Activated CD4-positive, CD25-positive, alpha-beta regulatory T cell treated with anti-CD3 and anti-CD28 coated beads, Interleukin-2, amount 50 U/mL, for 72 hours (primary cell): ENCODE measurements around the gene POLD2.
A peak's percentile ranks its signal among the peaks of the same experiment; 100 is the strongest.

Experiments
- DNase-seq: peaks from one replicate; pipeline ENCODE4 v3.0.0; 2021

The POLD2 gene

DNA sequence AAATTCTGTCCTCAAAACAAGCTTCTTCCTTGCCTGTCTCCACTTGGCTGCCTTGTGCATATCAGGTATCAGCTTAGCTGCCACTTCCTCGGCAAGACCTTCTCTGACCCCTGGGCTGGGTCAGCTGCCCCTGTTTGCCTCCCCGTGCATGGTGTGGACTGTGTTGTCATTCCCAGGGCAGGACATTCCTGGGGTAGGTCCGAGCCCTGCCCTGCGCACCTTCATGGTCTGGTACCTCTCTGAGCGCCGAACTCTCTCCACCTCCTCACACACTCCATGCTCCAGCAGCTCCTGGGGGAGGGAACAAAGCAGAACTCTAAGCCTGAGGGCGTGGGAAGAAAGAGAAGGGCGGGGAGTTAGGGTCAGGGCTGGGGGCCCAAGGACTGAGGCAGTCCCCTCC is 44.8 kb downstream of the POLD2 start:
- DNase-seq: no peak

DNA sequence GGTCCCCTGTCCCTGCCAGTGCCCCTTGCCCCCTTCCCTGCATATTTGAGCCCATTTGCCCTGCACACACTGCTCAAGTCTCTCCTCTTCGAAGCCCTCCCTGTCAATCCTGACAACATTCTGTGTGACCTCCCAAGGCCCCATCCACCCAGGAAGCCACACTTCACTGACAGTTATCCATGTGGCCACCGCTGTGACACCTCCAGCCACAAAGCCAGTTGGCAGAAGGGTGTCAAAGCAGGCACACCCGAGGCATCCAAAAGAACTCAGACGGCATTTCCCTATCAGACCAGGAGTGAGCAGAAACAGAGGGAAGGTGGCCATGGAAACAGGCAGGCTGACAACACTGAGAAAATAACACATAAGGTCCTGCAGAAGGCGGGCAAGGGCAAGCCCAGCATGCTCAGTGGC is 45.7 kb downstream of the POLD2 start:
- no peak for DNase-seq

DNA sequence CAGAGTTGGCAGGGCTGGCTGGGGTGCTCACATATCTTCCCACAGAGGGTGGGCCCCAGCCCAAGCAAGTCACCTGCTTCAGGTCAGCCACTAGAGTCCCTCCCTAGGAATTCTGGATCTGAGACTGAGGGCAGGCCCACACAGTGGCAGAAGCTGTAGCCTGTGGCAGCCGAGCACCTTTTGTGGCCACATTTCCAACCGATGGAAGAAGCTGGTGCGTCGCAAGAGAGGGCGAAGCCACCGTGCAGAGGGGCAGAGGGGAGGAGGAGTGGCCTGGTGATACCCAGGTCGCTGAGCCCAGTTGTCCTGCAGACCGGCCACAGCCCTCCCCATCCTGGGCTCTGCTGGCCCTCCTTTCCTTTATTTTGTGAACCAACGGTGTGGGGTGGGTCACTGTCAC is 46.3 kb downstream of the POLD2 start:
- no peak for DNase-seq

DNA sequence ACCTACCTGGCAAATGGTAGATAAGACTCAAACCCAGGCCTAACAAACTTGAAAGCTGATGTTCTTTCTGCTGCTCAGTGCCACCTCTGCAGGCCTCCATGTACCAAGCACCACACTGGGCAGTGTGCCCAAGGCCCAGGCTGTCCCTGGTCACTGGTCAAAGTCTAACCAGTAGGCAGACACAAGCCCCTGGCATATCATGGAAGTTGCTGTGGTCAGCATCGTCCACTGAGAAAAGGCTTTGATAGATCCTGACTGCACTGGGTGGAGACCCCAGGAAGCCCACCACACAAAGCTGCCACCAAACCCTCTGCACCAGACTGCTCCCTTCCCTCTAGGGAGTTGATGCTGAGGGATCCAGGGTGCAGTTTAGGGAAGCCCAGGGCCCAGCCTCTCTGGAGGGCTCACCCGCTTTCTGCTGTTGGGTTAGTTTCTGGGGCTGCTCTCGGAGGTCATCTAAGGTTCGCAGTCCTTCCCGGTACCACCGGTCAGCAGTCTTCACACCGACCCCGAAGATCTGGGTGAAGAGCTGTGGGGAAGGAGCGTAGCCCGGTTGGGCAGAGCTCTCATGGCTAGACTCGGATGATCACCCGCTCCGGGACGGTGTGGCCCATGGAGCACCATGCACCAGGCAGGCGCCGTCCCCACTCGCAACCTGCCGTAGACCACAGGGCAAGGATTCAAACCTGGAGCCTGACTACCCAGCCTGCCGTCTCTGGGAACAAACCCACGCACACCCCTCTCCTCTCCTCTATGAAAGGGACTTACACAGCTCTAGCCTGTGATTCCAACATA is 47.0 kb downstream of the POLD2 start:
- no peak for DNase-seq

DNA sequence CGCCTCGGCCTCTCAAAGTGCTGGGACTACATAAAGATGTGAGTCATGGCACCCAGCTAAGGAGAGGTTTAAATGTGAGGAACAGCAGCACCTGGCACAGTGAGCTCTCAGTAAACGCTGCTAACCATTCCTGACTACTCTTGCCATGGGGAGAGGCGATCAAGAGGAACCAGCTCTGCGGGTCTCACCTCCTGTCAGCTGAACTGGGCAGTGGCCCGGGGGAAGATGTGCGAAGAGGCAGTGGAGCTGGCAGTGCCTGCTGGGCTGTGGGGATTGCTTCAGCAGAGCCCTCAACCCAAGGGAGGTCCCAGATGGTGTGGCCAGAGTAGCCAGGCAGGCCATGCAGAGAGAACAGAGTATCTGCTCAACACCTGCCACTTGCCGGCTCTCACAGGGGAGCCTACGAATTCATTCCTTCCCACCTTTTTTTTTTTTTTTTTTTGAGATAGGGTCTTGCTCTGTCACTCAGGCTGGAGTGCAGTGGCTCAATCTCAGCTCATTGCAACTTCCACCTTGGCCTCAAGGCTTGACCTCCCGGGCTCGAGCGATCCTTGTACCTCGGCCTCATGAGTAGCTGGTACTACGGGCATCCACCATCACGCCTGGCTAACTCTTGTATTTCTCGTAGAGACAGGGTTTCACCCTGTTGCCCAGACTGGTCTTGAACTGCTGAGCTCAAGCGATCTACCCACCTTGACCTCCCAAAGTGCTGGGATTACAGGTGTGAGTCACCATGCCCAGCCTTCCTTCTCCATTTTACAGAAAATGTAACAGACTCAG is 47.9 kb downstream of the POLD2 start:
- no peak for DNase-seq

DNA sequence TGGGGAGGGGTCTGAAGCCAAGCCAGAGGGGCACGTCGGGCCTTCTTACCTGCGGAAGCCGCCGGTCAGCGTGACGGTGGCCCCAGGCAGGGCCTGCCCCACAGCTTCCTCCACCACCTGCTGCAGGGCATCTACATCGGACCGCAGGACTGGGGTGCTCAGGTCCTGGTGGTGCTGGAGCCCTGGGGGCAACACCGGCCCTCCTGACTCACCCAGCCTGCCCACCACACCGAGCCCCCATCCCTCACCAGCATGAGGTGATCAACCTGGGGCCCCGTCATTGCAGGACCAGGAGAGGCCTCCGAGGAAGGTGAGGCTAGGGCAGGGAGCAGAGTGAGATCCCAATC is 49.0 kb downstream of the POLD2 start:
- no peak for DNase-seq

DNA sequence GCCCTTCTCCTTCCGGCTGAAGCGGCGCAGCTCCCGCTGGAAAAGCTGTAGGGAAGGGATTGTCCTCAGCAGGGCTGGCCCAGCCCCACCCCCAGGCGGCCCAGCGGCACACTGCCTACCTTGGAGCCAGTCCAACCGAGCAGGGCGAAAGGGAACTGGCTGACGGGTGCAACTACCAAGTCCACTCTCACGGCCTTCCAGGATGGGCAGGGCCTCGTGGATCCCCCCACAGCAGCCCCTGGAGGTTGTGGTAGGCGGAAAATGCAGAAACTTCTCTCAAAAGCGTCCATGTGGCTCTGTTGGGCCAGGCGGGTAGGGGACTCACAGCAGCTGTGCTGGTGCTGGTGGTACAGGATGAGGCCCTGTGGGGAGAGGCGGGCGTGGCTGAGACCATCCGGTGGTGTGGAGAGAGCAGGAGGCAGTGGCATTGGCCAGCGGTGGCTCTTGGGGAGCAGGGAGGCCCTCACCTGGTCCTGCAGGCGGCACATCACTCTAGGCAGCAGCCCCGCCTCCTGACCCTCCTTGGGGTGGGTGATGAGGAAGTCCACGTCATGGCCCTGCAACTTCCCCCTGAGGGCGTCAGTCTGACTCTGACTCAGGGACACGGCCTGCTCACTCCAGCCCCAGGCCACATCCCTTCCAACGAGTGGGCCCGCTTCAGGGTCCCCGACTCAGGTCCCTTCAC is 49.5 kb downstream of the POLD2 start:
- DNase-seq: no peak

DNA sequence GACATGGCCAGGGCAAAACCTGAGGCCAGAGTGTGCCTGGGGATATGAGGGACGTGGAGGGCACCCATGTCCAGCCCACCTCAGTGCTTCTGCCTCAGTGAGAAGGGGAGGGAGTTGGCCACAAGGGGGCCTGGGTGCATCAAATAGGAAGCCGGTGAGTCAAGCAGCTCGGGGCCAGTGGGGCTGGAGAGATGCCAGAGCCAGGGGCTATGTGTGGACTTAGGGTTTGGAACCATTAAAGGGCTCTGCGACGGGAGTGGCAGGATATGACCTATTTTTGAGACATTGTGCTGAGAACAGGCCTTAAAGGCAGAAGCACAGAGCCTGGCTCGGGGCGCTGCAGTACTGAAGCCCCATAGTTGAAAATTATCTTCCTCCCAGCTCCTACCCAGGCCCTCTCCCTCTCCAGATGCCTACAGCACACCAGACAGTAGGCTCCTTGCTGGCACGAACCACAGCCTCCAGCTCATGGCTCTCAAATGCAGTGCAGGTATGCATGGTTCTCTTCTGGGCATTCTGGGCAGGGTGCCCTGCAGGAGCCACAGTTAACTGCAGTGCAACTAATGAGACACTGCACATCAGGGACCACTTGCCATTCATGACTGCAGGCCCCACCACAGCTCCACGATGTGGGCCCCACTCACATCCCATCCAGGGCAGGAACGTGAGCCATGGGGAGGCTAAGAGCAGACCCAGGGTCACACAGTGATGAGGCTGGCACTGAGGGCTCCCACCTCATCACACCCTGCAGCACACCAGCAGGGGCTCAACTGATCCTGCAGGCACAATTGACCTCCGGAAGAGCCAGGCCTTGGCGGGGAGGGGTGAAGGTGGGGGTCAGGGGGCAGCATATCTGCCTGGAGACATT is 50.8 kb downstream of the POLD2 start:
- DNase-seq: no peak

DNA sequence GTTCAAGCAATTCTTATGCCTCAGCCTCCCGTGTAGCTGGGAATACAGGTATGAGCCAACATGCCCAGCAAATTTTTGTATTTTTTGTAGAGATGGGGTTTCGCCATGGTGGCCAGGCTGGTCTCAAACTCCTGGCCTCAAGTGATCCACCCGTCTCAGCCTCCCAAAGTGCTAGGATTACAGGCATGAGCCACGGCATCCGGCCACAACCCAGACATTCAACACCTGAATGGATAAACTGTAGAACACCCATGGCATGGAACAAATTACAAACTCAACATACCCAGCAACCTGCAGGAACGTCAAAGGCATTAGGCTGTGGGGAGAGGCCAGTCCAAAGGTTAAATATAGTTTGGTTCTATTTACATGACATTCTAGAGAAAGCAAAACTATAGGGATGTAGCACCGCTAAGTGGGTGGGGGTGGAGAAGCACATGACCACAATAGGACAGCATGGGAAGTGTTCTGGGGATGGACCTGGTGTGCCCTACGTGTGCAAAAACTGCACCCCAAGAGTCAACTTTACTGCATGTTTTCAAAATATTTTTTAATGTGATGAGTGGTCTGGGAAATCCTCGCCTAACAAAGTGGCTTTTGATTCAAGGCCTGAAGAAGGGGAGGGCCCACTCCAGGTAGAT is 51.5 kb downstream of the POLD2 start:
- DNase-seq: no peak

DNA sequence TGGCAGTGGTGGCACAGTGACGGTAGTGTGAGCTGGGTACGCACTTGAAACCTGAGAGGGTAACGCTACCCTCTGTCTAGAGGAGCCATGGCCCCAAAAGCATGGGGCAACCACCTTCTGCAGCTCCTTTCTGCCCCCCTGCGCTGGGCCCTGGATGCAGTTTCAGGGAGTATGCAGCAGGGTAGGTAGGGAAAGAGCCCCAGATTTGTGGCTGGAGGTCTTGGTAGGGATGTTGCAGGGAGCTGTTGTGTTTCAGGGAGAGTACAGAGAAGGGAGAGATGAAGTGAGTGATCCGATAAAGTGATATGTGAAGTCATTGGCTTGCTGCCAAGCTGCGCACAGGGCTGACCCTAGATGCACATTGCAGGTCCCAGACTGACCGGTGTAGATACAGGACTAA is 55.3 kb downstream of the POLD2 start:
- no peak for DNase-seq

DNA sequence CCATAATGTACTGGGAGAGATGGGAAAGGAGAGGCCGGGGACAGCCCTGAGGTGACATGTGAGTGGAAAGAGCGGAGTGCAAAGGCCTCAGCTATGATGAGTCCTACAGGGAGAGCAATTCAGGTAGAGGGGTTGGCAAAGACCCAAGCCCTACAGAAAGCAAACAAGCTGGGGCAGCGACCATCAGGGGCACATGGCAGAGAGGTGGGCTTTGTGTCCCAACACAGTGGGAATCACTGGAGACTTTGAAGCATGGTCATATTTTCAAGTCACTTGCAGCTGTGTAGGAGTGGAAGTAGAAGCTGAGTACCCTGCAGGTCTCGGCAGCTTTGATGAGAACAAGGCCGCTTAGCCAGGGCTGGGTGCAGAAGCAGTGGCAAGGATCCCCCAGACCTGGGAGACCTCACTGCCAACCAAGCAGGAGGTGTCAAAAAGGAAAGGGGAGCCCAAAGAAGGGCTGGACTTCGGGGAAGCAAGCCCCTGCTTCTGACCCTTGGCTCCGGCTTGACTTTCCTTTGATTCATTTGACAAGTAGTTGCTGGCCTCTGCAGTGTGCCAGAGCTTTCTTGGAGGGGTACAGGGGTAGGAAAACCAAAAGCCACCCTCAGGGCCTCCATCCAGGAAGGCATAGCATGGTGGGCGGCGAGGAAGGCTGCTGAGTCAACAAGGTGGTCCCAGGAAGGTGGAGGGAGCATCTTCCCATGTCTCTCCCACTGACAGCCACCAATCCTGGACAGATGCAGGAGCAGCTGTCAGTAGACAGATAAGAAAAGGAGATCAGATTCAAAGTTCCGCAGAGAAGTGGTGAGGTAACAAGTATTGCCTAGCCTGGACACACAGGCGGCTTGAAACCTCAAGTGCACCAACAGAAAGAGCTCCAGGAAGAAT is 56.0 kb downstream of the POLD2 start:
- DNase-seq: no peak

DNA sequence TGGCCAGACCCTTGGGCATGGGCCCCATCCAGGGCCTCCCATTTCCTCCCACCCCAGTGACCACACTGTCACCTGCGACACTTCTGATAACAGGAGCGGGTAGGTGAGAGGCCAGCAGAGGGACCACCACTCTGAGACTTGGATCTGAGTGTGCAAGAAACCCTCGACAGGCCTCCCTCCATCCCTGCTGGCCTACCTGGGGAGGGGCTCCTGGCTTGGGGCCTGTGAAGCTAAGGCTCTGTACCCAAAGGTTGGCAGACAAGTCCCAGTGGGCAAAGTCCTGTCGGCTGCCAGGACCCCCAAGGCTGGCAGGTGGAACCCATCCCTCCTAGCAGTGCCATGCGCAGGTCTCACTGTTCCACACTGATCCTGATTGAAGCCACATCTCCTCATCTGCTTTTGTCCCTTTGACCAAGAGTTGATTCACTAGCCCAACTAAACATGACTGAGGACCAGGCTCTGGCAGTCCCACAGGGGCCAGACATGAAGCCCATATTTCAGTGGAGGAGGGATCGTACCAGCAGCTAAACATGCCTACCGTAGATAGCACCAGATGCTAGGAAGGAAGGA is 56.8 kb downstream of the POLD2 start:
- DNase-seq: no peak

DNA sequence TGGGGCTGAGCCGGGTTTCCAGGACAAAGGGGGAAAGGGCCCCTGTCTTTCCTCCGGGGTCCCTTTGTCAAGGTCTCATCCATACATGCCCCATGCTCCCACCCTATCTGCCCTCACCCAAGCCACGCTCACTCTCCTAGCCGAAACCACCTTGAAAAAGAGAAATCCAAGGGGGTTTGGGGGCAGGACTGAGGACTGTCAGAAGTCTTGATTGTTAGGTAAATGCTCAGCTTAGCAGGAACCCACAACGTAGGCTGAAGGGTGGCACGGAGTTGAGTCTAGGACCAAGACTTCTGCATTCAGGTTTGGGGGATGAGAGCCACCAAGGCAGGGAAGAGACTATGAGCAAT is 57.3 kb downstream of the POLD2 start:
- DNase-seq: no peak

DNA sequence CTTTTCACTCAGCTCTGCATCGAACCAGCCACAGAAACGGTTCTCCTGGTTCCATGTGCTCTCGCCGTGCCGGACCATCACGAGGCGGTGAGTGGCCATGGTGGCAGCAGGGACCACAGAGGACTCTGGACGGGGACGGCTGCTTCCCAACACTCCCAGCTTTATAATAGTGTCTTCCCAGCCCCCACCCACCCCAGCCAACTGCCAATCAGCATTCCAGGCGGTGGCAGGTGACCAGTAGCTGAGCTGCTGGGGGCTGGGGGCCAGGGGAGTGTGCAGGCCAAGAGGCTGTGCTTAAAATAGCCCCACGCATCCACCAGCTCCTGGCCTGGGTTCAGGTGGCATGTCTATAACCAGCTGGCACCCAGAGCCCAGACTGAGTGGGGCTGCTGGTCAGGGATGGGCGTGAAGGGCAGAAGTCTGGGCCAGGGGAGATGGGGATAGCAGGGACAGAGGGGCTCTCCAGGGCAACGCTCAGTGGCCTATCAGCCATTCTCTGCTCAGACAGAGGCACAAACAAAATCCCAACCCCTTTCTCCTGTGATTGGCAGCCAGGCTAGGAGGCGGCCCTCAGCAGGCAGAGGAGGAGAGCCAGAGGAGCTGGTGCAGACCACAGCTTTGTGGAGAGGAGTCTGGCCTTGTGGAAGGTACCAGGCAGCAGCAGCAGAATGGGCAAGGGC is 57.8 kb downstream of the POLD2 start, which contains the start of gene PGAM2:
Gene PGAM2 (minus strand): TSS at position 137 of the 680 bp plus-strand sequence. CDS start 38 bp downstream, at position 99.
- no peak for DNase-seq

DNA sequence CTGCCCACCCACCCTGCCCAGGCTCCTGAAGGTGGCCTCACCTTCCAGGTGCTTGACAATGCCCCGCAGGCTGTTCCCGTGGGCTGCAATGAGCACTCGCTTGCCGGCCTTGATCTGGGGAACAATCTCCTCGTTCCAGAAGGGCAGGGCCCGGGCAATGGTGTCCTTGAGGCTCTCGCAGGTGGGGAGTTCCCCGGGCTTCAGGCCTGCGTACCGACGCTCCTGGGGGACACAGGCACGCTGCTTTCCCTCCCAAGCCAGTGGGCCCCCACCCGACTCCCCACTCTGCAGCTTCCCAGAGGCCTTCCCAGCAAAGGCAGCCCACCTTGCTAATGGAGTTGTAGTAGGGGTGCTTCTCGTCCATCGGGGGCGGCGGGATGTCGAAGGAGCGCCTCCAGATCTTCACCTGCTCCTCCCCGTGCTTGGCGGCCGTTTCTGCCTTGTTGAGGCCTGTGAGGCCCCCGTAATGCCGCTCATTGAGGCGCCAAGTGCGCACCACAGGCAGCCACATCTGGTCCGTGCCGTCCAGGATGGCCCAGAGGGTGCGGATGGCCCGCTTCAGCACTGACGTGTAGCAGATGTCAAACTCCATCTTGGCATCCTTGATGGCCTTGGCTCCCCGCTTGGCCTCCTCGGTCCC is 58.4 kb downstream of the POLD2 start:
- peak; percentile 35 for DNase-seq
